Measurements from ENCODE around the gene ZNF384. TPM values are rescaled to one million over a fixed set of nuclear protein-coding genes. Genes with fewer than 3 reads are reported as not detected.
"Not testable (repeated sequence)": the region's sequence is repeated elsewhere in the genome, so short reads cannot be mapped to it uniquely, and the experiment has no call there.

Gene ZNF384
- total RNA-seq, 3 donors from 2014 or later = 54.5 to 67.8 (median 64.3) TPM

DNA sequence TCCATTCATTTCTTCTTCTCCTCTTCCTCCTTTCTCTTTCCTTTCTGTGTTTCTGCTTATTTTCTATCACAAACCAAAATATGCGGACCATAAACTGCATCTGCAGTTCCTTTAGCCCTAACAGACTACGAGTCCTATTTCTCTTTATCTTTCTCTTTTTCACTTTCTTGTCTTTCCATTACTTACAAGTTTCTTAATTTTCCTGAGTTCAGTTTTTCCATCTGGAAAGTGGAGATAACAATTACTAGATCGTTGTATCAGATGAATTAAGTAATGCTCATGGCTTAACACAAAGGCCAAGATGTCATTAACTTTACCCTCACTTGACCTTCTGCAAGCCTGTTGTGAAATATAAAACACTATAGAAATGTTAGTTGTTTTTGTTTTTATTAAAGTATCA, 33.7 kb upstream of the ZNF384 start:
- H3K4me3 ChIP-seq = no peak overlapping the region
- TF ChIP-seq, protein P1, sequence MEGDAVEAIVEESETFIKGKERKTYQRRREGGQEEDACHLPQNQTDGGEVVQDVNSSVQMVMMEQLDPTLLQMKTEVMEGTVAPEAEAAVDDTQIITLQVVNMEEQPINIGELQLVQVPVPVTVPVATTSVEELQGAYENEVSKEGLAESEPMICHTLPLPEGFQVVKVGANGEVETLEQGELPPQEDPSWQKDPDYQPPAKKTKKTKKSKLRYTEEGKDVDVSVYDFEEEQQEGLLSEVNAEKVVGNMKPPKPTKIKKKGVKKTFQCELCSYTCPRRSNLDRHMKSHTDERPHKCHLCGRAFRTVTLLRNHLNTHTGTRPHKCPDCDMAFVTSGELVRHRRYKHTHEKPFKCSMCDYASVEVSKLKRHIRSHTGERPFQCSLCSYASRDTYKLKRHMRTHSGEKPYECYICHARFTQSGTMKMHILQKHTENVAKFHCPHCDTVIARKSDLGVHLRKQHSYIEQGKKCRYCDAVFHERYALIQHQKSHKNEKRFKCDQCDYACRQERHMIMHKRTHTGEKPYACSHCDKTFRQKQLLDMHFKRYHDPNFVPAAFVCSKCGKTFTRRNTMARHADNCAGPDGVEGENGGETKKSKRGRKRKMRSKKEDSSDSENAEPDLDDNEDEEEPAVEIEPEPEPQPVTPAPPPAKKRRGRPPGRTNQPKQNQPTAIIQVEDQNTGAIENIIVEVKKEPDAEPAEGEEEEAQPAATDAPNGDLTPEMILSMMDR (IDR thresholded peaks at IDR 0.05) = no peak
- ATAC-seq (no peak), DNase-seq (no peak)
- H3K4me1 ChIP-seq (ENCODE audit: low read depth) = no peaks in the 10 kb centered on the region
- intact Hi-C loops (cut with DNase I, micrococcal nuclease) = no loop called here
- no peaks in the 10 kb centered on the region for H3K9me3 ChIP-seq
- no peaks in the 10 kb centered on the region for H3K36me3 ChIP-seq (ENCODE audit: low read depth)

DNA sequence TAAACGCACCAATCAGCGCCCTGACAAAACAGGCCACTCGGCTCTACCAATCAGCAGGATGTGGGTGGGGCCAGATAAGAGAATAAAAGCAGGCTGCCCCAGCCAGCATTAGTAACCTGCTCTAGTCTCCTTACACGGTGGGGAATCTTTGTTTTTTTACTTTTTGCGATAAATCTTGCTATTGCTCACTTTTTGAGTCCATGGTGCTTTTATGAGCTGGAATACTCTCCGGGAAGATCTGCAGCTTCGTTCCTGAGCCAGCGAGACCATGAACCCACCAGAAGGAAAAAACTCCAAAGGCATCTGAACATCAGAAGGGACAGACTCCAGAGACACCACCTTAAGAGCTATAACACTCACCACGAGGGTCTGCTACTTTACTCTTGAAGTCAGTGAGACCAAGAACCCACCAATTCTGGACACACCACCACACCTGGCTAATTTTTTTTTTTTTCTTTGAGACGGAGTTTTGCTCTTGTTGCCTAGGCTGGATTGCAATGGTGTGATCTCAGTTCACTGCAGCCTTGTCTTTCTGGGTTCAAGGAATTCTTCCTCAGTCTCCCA, 27.8 kb upstream of the ZNF384 start:
- intact Hi-C loops (cut with DNase I, micrococcal nuclease) = no loop called here
- TF ChIP-seq, protein P1 (IDR thresholded peaks at IDR 0.05) = no peak
- Histone ChIP-seq H3K4me3 (no peak overlapping the region), H3K36me3 (ENCODE audit: low read depth) (no peaks in the 10 kb centered on the region), H3K9me3 (no peaks in the 10 kb centered on the region), H3K4me1 (ENCODE audit: low read depth) (no peaks in the 10 kb centered on the region)
- ATAC-seq (no peak), DNase-seq (no peak)

DNA sequence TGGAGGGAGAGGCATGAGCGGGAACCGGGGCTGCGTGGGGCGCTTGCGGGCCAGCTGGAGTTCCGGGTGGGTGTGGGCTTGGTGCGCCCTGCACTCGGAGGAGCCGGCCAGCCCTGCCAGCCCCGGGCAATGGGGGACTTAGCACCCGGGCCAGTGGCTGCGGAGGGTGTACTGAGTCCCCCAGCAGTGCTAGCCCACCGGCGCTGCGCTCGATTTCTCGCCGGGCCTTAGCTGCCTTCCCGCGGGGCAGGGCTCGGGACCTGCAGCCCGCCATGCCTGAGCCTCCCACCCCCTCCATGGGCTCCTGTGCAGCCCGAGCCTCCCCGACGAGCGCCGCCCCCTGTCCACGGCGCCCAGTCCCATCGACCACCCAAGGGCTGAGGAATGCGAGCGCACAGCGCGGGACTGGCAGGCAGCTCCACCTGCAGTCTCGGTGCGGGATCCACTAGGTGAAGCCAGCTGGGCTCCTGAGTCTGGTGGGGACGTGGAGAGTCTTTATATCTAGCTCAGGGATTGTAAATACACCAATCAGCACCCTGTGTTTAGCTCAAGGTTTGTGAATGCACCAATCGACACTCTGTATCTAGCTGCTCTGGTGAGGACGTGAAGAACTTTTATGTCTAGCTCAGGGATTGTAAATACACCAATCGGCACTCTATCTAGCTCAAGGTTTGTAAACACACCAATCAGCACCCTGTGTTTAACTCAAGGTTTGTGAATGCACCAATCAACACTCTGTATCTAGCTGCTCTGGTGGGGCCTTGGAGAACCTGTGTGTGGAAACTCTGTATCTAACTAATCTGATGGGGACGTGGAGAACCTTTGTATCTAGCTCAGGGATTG, 27.1 kb upstream of the ZNF384 start:
- DNase-seq; H3K9me3 ChIP-seq; ATAC-seq; H3K4me3 ChIP-seq; intact Hi-C loops (cut with DNase I, micrococcal nuclease); H3K36me3 ChIP-seq (ENCODE audit: low read depth); H3K4me1 ChIP-seq (ENCODE audit: low read depth): not testable (repeated sequence)

DNA sequence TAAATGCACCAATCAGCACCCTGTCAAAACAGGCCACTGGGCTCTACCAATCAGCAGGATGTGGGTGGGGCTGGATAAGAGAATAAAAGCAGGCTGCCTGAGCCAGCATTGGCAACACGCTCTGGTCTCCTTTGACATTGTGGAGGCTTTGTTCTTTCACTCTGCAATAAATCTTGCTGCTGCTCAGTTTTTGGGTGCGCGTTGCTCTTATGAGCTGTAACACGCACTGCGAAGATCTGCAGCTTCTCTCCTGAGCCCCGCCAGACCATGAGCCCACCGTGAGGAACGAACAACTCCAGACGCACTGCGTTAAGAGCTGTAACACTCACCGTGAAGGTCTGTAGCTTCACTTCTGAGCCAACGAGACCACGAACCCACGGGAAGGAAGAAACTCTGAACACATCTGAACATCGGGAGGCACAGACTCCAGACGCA, 19.8 kb upstream of the ZNF384 start:
- Histone ChIP-seq H3K4me1 (ENCODE audit: low read depth) (no peaks in the 10 kb centered on the region), H3K36me3 (ENCODE audit: low read depth) (no peaks in the 10 kb centered on the region), H3K4me3 (no peak overlapping the region), H3K9me3 (no peaks in the 10 kb centered on the region)
- intact Hi-C loops (cut with DNase I, micrococcal nuclease) = no loop called here
- DNase-seq (no peak), ATAC-seq (no peak)
- TF ChIP-seq, protein P1 (IDR thresholded peaks at IDR 0.05) = no peak

DNA sequence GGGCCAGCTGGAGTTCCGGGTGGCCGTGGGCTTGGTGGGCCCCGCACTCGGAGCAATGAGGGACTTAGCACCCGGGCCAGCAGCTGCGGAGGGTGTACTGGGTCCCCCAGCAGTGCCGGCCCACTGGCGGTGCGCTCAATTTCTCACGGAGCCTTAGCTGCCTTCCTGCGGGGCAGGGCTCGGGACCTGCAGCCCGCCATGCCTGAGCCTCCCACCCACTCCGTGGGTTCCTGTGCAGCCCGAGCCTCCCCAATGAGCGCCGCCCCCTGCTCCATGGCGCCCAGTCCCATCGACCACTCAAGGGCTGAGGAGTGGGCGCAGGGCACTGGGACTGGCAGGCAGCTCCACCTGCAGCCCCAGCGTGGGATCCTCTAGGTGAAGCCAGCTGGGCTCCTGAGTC, 19.2 kb upstream of the ZNF384 start:
- H3K4me3 ChIP-seq; H3K36me3 ChIP-seq (ENCODE audit: low read depth); intact Hi-C loops (cut with DNase I, micrococcal nuclease); DNase-seq; H3K9me3 ChIP-seq; H3K4me1 ChIP-seq (ENCODE audit: low read depth); ATAC-seq: not testable (repeated sequence)

DNA sequence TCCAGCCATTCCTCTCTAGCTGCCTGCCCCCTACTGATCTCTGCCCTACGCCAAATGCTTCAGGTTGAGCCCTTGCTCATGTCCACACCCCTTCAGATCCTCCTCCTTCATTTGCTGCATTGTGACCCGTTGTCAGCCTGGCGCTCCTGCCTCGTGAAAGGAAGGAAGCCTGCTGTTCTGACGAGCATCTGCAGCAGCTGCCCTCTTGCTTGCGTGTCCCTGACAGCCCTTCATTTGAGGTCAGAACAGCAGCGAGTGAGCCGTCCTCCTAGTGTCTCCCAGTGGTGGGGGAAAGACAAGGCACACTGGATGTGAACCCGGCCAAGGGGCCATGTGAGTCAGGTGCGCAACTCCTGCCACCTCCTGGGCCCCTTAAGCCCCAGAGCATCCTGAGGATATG, 14.5 kb upstream of the ZNF384 start:
- ATAC-seq (no peak), DNase-seq (no peak)
- H3K4me3 ChIP-seq = no peak overlapping the region
- H3K4me1 ChIP-seq (ENCODE audit: low read depth) = peaks cover 8% of the 10 kb centered on the region
- H3K9me3 ChIP-seq = no peaks in the 10 kb centered on the region
- intact Hi-C loops (cut with DNase I, micrococcal nuclease) = no loop called here
- TF ChIP-seq, protein P1 (IDR thresholded peaks at IDR 0.05) = no peak
- H3K36me3 ChIP-seq (ENCODE audit: low read depth) = no peaks in the 10 kb centered on the region

Measured in mucosa of descending colon (tissue), 3 donors.